Amygdala (tissue), 56 donors: ENCODE results near the gene OSTN.
A peak's percentile ranks its signal among the peaks of the same experiment; 100 is the strongest.

Experiments used
- DNase-seq, 56 donors: peaks; one replicate each; lab custom pipeline; 2025; lab: John Stamatoyannopoulos, UW

The OSTN gene

GRCh38 chr3:191302451-191302850, 103.4 kb downstream of the OSTN start:
- DNase-seq, result no peak

GRCh38 chr3:191303596-191303995, 104.6 kb downstream of the OSTN start:
- peak in 2 of 56 donors; percentile 4 to 23 for DNase-seq

GRCh38 chr3:191306428-191306827, 107.4 kb downstream of the OSTN start:
- DNase-seq, result no peak

GRCh38 chr3:191307341-191307740, 108.3 kb downstream of the OSTN start:
- DNase-seq, result no peak

- no peak for DNase-seq
Observed at GRCh38 chr3:191313296-191313695, 114.3 kb downstream of the OSTN start.

- no peak for DNase-seq
Observed at GRCh38 chr3:191314109-191314728, 115.2 kb downstream of the OSTN start.
